22Rv1 (cell line): ENCODE data around the gene DDX42.
A peak's percentile ranks its signal among the peaks of the same experiment; 100 is the strongest.
"Not testable (repeated sequence)": the region's sequence is repeated elsewhere in the genome, so short reads cannot be mapped to it uniquely, and the experiment has no call there.

Source experiments
- H3K27ac ChIP-seq: fragments of 450-650 bp; 2 replicates; pipeline ENCODE4 v1.5.1; 2017
- ZFX ChIP-seq: fragments of 450-650 bp; IDR thresholded peaks from 2 replicates; pipeline ENCODE4 v1.6.1; 2017; ENCODE audit warnings: antibody characterized with exemption, borderline replicate concordance
- TF ChIP-seq, protein P1 (sequence below): fragments of 450-650 bp; IDR thresholded peaks from 2 replicates; pipeline ENCODE4 v1.5.1; 2017; ENCODE audit warnings: mild to moderate bottlenecking

The DDX42 gene

DNA sequence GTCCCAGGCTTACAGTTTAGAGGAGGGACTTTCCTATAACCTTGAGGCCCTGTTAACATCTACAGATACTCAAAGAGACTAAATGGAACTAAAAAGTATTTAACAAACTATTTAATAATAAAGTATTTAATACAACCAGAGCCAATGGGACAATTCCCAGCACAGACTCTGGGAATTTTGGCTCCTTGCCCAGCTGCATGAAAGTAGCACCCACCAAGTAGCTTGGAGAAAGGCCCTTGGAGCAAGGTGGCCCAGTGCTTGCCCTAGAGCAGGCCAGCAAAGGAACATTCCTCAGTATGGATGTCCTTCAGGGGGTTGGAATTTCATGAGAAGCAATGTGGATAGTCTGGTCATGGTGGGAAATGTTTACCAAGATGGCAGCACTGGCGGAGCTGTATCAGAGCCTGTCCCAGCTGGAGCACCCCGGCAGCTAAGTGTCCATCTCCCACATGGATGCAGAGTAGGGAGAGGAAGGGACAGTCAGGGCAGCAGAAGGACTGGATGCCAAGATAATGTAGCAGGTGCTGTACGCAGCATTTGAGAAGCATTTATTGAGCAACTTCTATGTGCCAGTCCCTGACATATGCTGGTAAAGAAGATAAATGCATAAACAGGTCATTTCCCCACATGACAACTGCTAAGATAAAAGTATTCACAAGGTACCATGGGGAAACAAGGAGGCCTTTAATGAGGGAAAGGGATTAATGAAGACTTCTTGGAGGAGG lies 73.7 kb downstream of the DDX42 start:
- H3K27ac ChIP-seq = no peak overlapping the region

DNA sequence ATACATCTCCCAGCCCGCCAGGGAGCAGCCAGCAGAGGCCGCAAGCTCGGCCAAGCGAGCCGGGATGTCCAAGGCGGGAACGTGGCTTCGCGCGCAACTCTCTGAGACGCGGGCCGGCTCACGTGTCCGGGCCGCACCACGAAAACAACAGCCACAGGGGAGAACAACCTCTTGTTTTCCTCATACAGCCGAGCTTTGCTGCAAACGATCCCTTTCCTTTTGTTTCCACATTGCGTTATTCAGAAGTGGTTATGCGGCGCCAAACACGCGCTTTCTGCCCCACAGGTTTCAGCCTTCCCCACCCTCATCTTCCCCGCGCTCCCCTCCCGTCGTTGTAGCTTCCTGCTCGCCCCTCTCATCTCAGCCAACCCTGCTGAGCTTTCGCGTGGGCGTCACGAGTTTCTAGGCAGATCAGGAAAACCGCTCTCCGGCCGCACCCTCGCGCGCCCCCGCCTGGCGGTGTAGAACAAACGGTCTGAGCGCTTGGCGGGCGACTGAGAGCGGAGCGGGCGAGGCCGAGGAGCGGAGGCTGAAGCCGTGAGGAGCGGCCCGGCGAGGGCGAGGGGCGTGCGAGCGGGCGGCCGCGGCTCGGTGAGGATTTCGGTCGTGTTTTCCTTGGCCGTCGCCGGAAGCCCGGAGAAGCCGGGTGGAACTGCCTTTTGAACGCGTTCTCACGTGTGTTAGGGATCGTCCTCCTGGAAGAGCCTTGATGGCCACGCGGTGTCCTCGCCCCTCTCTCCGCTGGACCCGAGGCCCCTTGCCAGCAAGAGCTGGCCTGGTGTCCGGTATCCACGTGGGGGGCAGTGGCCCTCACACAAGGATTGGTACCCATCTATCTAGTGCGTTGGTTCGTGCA lies 75.1 kb downstream of the DDX42 start:
- peak overlapping the region; percentile 48 for H3K27ac ChIP-seq
- TF ChIP-seq, protein P1, sequence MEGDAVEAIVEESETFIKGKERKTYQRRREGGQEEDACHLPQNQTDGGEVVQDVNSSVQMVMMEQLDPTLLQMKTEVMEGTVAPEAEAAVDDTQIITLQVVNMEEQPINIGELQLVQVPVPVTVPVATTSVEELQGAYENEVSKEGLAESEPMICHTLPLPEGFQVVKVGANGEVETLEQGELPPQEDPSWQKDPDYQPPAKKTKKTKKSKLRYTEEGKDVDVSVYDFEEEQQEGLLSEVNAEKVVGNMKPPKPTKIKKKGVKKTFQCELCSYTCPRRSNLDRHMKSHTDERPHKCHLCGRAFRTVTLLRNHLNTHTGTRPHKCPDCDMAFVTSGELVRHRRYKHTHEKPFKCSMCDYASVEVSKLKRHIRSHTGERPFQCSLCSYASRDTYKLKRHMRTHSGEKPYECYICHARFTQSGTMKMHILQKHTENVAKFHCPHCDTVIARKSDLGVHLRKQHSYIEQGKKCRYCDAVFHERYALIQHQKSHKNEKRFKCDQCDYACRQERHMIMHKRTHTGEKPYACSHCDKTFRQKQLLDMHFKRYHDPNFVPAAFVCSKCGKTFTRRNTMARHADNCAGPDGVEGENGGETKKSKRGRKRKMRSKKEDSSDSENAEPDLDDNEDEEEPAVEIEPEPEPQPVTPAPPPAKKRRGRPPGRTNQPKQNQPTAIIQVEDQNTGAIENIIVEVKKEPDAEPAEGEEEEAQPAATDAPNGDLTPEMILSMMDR = peak; percentile 94
- no peak for TF ChIP-seq ZFX

More for the DNA sequence above, 73.7 kb downstream of the DDX42 start:
- TF ChIP-seq ZFX = no peak
- TF ChIP-seq, protein P1 = no peak

DNA sequence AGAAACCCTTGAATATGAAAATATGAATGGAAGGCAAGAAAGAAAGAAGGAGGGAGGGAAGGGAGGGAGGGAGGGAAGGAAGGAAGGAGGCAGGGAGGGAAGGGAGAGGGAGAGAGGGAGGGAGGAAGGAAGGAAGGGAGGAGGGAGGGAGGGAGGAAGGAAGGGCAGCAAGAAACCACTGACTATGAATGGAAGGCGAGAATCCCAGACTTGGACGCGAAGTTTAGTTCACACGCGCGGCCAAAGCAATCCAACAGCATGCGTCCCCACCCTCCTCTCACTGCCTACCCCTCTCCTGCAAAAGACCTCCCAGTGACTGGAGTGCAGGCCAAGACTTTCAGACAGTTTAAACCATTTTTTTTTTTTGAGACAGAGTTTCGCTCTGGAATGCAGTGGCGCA lies 76.4 kb downstream of the DDX42 start:
- TF ChIP-seq ZFX = no peak
- H3K27ac ChIP-seq = no peak overlapping the region

DNA sequence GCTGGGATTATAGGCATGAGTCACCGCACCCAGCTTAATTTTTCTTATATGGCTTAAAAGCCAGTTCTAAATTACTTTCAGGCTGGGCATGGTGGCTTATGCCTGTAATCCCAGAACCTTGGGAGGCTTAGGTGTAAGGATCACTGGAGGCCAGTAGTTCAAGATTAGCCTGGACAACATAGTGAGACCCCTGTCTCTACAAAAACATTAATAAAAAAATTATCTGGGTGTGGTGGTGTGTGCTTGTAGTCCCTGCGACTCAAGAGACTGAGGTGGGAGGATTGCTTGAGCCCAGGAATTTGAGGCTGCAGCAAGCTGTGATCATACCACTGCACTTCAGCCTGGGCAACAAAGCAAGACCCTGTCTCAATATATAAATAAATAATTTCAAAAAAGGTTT lies 79.3 kb downstream of the DDX42 start:
- TF ChIP-seq, protein P1 = no peak
- TF ChIP-seq ZFX = no peak
- no peak overlapping the region for H3K27ac ChIP-seq

DNA sequence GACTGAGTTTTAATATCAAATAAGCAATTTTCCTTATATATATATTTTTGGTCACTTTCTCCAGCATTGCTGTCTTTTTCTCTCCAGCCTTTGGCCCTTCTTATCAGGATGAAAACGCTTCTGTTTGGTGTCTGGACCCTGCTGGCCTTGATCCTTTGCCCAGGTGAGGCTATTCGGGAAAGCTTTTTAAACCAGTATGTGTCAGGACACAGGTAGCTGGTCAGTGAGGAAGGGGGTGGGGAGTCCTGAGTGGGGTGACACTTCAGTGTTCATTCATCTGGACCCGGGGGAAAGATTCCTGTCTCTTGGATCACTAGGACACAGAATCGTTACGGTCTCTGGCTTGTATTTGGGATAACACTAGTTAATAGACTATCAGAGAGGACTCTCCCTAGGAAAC lies 80.7 kb downstream of the DDX42 start:
- H3K27ac ChIP-seq = no peak overlapping the region
- TF ChIP-seq, protein P1 = no peak
- TF ChIP-seq ZFX = no peak

DNA sequence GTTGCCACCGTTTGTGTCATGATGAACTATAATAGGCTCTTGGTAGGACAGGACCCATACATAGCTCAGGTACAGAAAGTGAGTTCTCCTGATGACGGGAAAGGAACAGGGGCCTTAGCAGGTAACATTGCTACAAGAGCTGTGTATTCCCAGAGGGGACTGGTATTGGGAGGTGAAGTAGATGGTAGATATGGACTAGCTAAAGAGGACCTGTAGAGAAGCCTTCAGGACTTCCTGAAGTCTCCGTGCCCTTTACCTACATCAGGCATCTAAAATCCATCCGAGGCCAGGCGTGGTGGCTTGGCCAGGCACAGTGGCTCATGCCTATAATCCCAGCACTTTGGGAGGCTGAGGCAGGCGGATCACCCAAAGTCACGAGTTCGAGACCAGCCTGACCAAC lies 81.2 kb downstream of the DDX42 start:
- no peak overlapping the region for H3K27ac ChIP-seq
- TF ChIP-seq, protein P1 = no peak
- TF ChIP-seq ZFX = no peak

DNA sequence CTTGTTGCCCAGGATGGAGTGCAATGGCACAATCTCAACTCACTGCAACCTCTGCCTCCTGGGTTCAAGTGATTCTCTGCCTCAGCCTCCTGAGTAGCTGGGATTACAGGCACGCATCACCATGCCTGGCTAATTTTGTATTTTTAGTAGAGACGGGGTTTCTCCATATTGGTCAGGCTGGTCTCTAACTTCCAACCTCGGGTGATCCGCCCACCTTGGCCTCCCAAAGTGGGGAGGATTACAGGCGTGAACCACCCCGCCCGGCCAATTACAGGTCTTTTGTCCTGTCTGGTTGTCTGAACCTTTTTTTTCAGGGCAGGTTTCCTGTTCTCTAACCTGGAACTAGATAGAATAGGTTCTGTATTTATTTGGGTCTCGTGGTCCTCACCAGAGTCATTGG lies 82.5 kb downstream of the DDX42 start:
- not testable (repeated sequence) for H3K27ac ChIP-seq

DNA sequence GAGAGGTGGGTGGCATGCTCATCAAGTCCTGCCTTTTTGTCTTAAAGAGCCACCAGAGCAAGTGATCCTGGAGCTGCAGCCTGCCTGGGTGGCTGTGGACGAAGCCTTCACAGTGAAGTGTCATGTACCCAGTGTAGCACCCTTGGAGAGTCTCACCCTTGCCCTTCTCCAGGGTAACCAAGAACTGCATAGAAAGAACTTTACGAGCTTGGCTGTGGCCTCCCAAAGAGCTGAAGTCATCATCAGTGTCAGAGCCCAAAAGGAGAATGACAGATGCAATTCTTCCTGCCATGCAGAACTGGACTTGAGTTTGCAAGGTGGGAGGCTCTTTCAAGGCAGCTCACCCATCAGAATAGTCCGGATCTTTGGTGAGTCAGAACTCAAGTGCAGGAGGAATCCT lies 85.3 kb downstream of the DDX42 start:
- no peak overlapping the region for H3K27ac ChIP-seq
- no peak for TF ChIP-seq ZFX
- TF ChIP-seq, protein P1 = no peak

DNA sequence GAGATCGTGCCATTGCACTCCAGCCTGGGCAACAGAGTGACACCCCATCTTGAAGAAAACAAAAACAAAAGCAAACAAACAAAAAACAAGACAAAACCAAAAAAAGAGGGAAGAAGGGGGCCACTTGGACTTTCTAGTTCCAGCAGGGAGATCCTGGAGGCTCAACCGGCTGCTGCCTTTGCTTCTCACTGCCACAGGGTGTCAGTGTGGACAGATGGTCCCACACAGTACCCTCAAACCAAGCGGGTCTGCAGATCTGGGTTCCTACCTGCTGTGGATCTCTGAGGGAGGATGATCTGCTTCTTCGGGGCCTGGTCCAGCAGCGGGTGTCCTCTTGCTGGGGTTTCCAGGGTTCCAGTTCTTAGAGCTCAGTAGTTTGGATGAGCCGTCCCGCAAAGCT lies 92.7 kb downstream of the DDX42 start:
- not testable (repeated sequence) for H3K27ac ChIP-seq
